ENCODE results near the gene SREK1IP1. TPM values are rescaled to one million over a fixed set of nuclear protein-coding genes. Genes with fewer than 3 reads are reported as not detected.

Gene SREK1IP1
- total RNA-seq, 2 donors from 2014 or later: 24.5 to 28.2 TPM

GRCh38 chr5:64784451-64785025, 16.0 kb upstream of the SREK1IP1 start:
- peak; percentile 72 for ATAC-seq (replicated peaks)
- H3K27ac Mint-ChIP-seq: no peak overlapping the region
- H3K27me3 Mint-ChIP-seq: no peaks in the 10 kb centered on the region
- H3K4me1 Mint-ChIP-seq: no peaks in the 10 kb centered on the region
- H3K4me3 Mint-ChIP-seq: no peak overlapping the region
- no peaks in the 10 kb centered on the region for H3K9me3 Mint-ChIP-seq
- peaks cover 54% of the 10 kb centered on the region for H3K36me3 Mint-ChIP-seq (ENCODE audit: low read depth)

- H3K9me3 Mint-ChIP-seq: no peaks in the 10 kb centered on the region
- no peak for ATAC-seq (replicated peaks)
- H3K36me3 Mint-ChIP-seq (ENCODE audit: low read depth): peaks cover 42% of the 10 kb centered on the region
- H3K4me3 Mint-ChIP-seq: no peak overlapping the region
- H3K4me1 Mint-ChIP-seq: peaks cover 11% of the 10 kb centered on the region
- peak overlapping the region; percentile 2 for H3K27ac Mint-ChIP-seq
- no peaks in the 10 kb centered on the region for H3K27me3 Mint-ChIP-seq
Measured at GRCh38 chr5:64775291-64775690, 6.8 kb upstream of the SREK1IP1 start.

- Mint-ChIP-seq H3K36me3 (ENCODE audit: low read depth) (peaks cover 28% of the 10 kb centered on the region), H3K27me3 (no peaks in the 10 kb centered on the region)
Measured at GRCh38 chr5:64773533-64773932, 5.0 kb upstream of the SREK1IP1 start.

GRCh38 chr5:64771736-64772135, 3.2 kb upstream of the SREK1IP1 start:
- H3K9me3 Mint-ChIP-seq: no peaks in the 10 kb centered on the region
- no peak overlapping the region for H3K27ac Mint-ChIP-seq
- ATAC-seq (replicated peaks): no peak
- peaks cover 28% of the 10 kb centered on the region for H3K36me3 Mint-ChIP-seq (ENCODE audit: low read depth)
- no peaks in the 10 kb centered on the region for H3K27me3 Mint-ChIP-seq
- H3K4me1 Mint-ChIP-seq: peaks cover 28% of the 10 kb centered on the region
- H3K4me3 Mint-ChIP-seq: no peak overlapping the region

More at GRCh38 chr5:64773533-64773932, 5.0 kb upstream of the SREK1IP1 start:
- peaks cover 20% of the 10 kb centered on the region for H3K4me1 Mint-ChIP-seq
- no peak overlapping the region for H3K27ac Mint-ChIP-seq
- H3K9me3 Mint-ChIP-seq: no peaks in the 10 kb centered on the region
- no peak for ATAC-seq (replicated peaks)
- no peak overlapping the region for H3K4me3 Mint-ChIP-seq

- Mint-ChIP-seq H3K36me3 (ENCODE audit: low read depth) (peaks cover 27% of the 10 kb centered on the region), H3K4me1 (peaks cover 36% of the 10 kb centered on the region), H3K9me3 (no peaks in the 10 kb centered on the region), H3K27ac (peak overlapping the region; percentile 99), H3K27me3 (no peaks in the 10 kb centered on the region), H3K4me3 (peak overlapping the region; percentile 93)
- ATAC-seq (replicated peaks): no peak
Measured at GRCh38 chr5:64769855-64770254, 1.4 kb upstream of the SREK1IP1 start.

- Mint-ChIP-seq H3K4me3 (peak overlapping the region; percentile 93), H3K27me3 (no peaks in the 10 kb centered on the region), H3K9me3 (no peaks in the 10 kb centered on the region), H3K36me3 (ENCODE audit: low read depth) (peaks cover 41% of the 10 kb centered on the region), H3K4me1 (peaks cover 39% of the 10 kb centered on the region), H3K27ac (peak overlapping the region; percentile 99)
- ATAC-seq (replicated peaks): peak; percentile 8
Measured at GRCh38 chr5:64767959-64768357, 533 bp downstream of the SREK1IP1 start.

- Mint-ChIP-seq H3K9me3 (no peaks in the 10 kb centered on the region), H3K27me3 (no peaks in the 10 kb centered on the region), H3K27ac (peak overlapping the region; percentile 99), H3K4me1 (peaks cover 37% of the 10 kb centered on the region), H3K4me3 (peak overlapping the region; percentile 93), H3K36me3 (ENCODE audit: low read depth) (peaks cover 43% of the 10 kb centered on the region)
- no peak for ATAC-seq (replicated peaks)
Measured at GRCh38 chr5:64766941-64767340, 1.6 kb downstream of the SREK1IP1 start.

- peak overlapping the region; percentile 93 for H3K4me3 Mint-ChIP-seq
- H3K9me3 Mint-ChIP-seq: no peaks in the 10 kb centered on the region
- no peak for ATAC-seq (replicated peaks)
- peaks cover 53% of the 10 kb centered on the region for H3K36me3 Mint-ChIP-seq (ENCODE audit: low read depth)
- no peaks in the 10 kb centered on the region for H3K27me3 Mint-ChIP-seq
- H3K27ac Mint-ChIP-seq: peak overlapping the region; percentile 1
- H3K4me1 Mint-ChIP-seq: peaks cover 35% of the 10 kb centered on the region
Measured at GRCh38 chr5:64765804-64766504, 2.5 kb downstream of the SREK1IP1 start.

GRCh38 chr5:64763948-64764503, 4.5 kb downstream of the SREK1IP1 start:
- Mint-ChIP-seq H3K4me1 (peaks cover 27% of the 10 kb centered on the region), H3K4me3 (no peak overlapping the region), H3K27ac (no peak overlapping the region), H3K27me3 (no peaks in the 10 kb centered on the region), H3K36me3 (ENCODE audit: low read depth) (peaks cover 72% of the 10 kb centered on the region), H3K9me3 (no peaks in the 10 kb centered on the region)
- ATAC-seq (replicated peaks): no peak

- Mint-ChIP-seq H3K4me1 (peaks cover 14% of the 10 kb centered on the region), H3K36me3 (ENCODE audit: low read depth) (peaks cover 60% of the 10 kb centered on the region), H3K27ac (no peak overlapping the region), H3K4me3 (no peak overlapping the region), H3K9me3 (no peaks in the 10 kb centered on the region), H3K27me3 (no peaks in the 10 kb centered on the region)
- ATAC-seq (replicated peaks): no peak
Measured at GRCh38 chr5:64759960-64760660, 8.4 kb downstream of the SREK1IP1 start.

GRCh38 chr5:64758901-64759300, 9.6 kb downstream of the SREK1IP1 start:
- Mint-ChIP-seq H3K27ac (no peak overlapping the region), H3K27me3 (no peaks in the 10 kb centered on the region), H3K9me3 (no peaks in the 10 kb centered on the region), H3K4me3 (no peak overlapping the region), H3K36me3 (ENCODE audit: low read depth) (peaks cover 60% of the 10 kb centered on the region), H3K4me1 (peaks cover 9% of the 10 kb centered on the region)
- no peak for ATAC-seq (replicated peaks)

- peaks cover 4% of the 10 kb centered on the region for H3K4me1 Mint-ChIP-seq
- H3K4me3 Mint-ChIP-seq: no peak overlapping the region
- H3K36me3 Mint-ChIP-seq (ENCODE audit: low read depth): peaks cover 33% of the 10 kb centered on the region
- H3K27ac Mint-ChIP-seq: no peak overlapping the region
- H3K9me3 Mint-ChIP-seq: no peaks in the 10 kb centered on the region
- no peak for ATAC-seq (replicated peaks)
- no peaks in the 10 kb centered on the region for H3K27me3 Mint-ChIP-seq
Measured at GRCh38 chr5:64754066-64754465, 14.4 kb downstream of the SREK1IP1 start.

- Mint-ChIP-seq H3K36me3 (ENCODE audit: low read depth) (peaks cover 17% of the 10 kb centered on the region), H3K4me1 (no peaks in the 10 kb centered on the region), H3K4me3 (no peak overlapping the region), H3K27me3 (no peaks in the 10 kb centered on the region), H3K9me3 (no peaks in the 10 kb centered on the region), H3K27ac (no peak overlapping the region)
- ATAC-seq (replicated peaks): no peak
Measured at GRCh38 chr5:64749385-64749784, 19.1 kb downstream of the SREK1IP1 start.

- no peak overlapping the region for H3K4me3 Mint-ChIP-seq
- peak; percentile 56 for ATAC-seq (replicated peaks)
- H3K27me3 Mint-ChIP-seq: no peaks in the 10 kb centered on the region
- H3K27ac Mint-ChIP-seq: no peak overlapping the region
- no peaks in the 10 kb centered on the region for H3K4me1 Mint-ChIP-seq
- H3K9me3 Mint-ChIP-seq: no peaks in the 10 kb centered on the region
- H3K36me3 Mint-ChIP-seq (ENCODE audit: low read depth): peaks cover 12% of the 10 kb centered on the region
Measured at GRCh38 chr5:64746446-64746845, 22.0 kb downstream of the SREK1IP1 start.

All from activated T-helper 17 cell treated with anti-CD3 and anti-CD28 coated beads, Interleukin-2, amount 50 U/mL, for 72 hours (primary cell).